GM12872 (cell line): ENCODE data around the gene CD74.

Experiments
- TF ChIP-seq, protein P1 (sequence below): IDR thresholded peaks from 3 replicates; pipeline ENCODE4 v1.5.1; 2011; ENCODE audit warnings: low read depth, mild to moderate bottlenecking, low read length, moderate library complexity; ENCODE audit not compliant: insufficient read depth

The CD74 gene

GRCh38 chr5:150438873-150439546 is 26.3 kb upstream of the CD74 start:
- TF ChIP-seq, protein P1, sequence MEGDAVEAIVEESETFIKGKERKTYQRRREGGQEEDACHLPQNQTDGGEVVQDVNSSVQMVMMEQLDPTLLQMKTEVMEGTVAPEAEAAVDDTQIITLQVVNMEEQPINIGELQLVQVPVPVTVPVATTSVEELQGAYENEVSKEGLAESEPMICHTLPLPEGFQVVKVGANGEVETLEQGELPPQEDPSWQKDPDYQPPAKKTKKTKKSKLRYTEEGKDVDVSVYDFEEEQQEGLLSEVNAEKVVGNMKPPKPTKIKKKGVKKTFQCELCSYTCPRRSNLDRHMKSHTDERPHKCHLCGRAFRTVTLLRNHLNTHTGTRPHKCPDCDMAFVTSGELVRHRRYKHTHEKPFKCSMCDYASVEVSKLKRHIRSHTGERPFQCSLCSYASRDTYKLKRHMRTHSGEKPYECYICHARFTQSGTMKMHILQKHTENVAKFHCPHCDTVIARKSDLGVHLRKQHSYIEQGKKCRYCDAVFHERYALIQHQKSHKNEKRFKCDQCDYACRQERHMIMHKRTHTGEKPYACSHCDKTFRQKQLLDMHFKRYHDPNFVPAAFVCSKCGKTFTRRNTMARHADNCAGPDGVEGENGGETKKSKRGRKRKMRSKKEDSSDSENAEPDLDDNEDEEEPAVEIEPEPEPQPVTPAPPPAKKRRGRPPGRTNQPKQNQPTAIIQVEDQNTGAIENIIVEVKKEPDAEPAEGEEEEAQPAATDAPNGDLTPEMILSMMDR = peak; percentile 79

- TF ChIP-seq, protein P1 = peak; percentile 89
Observed at GRCh38 chr5:150436141-150436680, 23.5 kb upstream of the CD74 start.

DNA sequence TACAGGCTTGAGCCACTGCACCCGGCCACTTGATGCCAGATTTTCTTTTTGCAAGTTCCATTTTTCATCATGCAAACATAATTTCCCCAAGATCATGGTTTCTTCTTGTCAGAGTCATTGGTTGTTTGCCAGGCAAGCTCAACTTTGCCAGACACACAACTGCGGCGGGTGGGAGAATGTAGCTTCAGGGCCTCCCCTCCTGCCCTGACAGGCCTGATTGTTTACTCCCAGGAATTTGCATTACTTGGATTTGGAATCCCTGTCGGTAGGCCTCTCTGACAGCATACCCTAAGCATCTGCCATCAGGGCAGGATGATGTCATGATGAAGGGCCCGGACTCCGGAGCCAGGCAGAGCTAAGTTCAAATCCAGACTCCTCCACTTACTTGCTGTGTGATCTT is 21.8 kb upstream of the CD74 start:
- TF ChIP-seq, protein P1 = no peak

- TF ChIP-seq, protein P1 = no peak
Observed at GRCh38 chr5:150431574-150431973, 18.9 kb upstream of the CD74 start.

GRCh38 chr5:150431048-150431447 is 18.3 kb upstream of the CD74 start:
- TF ChIP-seq, protein P1 = no peak

GRCh38 chr5:150429410-150429873 is 16.7 kb upstream of the CD74 start:
- TF ChIP-seq, protein P1 = no peak

DNA sequence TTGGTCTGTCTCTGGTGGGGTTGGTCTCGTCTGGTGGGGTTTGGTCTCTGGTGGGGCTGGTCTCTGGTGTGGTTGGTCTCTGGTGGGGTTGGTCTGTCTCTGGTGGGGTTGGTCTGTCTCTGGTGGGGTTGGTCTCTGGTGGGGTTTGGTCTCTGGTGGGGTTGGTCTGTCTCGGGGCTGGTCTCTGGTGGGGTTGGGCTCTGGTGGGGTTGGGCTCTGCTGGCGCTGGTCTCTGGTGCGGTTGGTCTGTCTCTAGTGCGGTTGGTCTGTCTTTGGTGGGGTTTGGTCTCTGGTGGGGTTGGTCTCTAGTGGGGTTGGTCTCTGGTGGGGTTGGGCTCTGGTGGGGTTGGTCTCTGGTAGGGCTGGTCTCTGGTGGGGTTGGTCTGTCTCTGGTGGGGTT is 16.3 kb upstream of the CD74 start:
- TF ChIP-seq, protein P1 = no peak
